ENCODE results near the gene FAM3D.
"Not testable (repeated sequence)": the region's sequence is repeated elsewhere in the genome, so short reads cannot be mapped to it uniquely, and the experiment has no call there.

Gene FAM3D

GRCh38 chr3:58683001-58683458 lies 16.5 kb upstream of the FAM3D start:
- no peak for DNase-seq

- no peak for DNase-seq
These were observed 15.3 kb upstream of the FAM3D start for GRCh38 chr3:58681863-58682262.

GRCh38 chr3:58680879-58681525 lies 14.4 kb upstream of the FAM3D start:
- no peak for DNase-seq

GRCh38 chr3:58679974-58680666 lies 13.5 kb upstream of the FAM3D start:
- DNase-seq = no peak

- no peak for DNase-seq
These were observed 12.9 kb upstream of the FAM3D start for GRCh38 chr3:58679446-58679845.

- DNase-seq = not testable (repeated sequence)
These were observed 11.8 kb upstream of the FAM3D start for GRCh38 chr3:58678177-58678970.

GRCh38 chr3:58672880-58673279 lies 6.3 kb upstream of the FAM3D start:
- no peak for DNase-seq

- DNase-seq = no peak
These were observed 5.9 kb upstream of the FAM3D start for GRCh38 chr3:58672451-58672850.

- DNase-seq = no peak
These were observed 4.0 kb upstream of the FAM3D start for GRCh38 chr3:58670506-58671135.

GRCh38 chr3:58668247-58668646 lies 1.7 kb upstream of the FAM3D start:
- DNase-seq = no peak

- DNase-seq = no peak
These were observed 1.1 kb upstream of the FAM3D start for GRCh38 chr3:58667704-58668103.

- no peak for DNase-seq
These were observed 655 bp upstream of the FAM3D start for GRCh38 chr3:58667229-58667628.

GRCh38 chr3:58665405-58665804 lies 1.2 kb downstream of the FAM3D start:
- DNase-seq = no peak

- no peak for DNase-seq
These were observed 2.0 kb downstream of the FAM3D start for GRCh38 chr3:58664611-58665010.

GRCh38 chr3:58661836-58662420 lies 4.6 kb downstream of the FAM3D start:
- no peak for DNase-seq

- DNase-seq = no peak
These were observed 5.6 kb downstream of the FAM3D start for GRCh38 chr3:58660998-58661397.

GRCh38 chr3:58659051-58659675 lies 7.4 kb downstream of the FAM3D start:
- DNase-seq = no peak

- no peak for DNase-seq
These were observed 8.1 kb downstream of the FAM3D start for GRCh38 chr3:58658508-58658907.

- no peak for DNase-seq
These were observed 8.9 kb downstream of the FAM3D start for GRCh38 chr3:58657571-58658141.

GRCh38 chr3:58657036-58657520 lies 9.5 kb downstream of the FAM3D start:
- no peak for DNase-seq

- DNase-seq = no peak
These were observed 9.9 kb downstream of the FAM3D start for GRCh38 chr3:58656631-58657030.

- DNase-seq = no peak
These were observed 12.1 kb downstream of the FAM3D start for GRCh38 chr3:58654466-58654865.

All from activated naive CD4-positive, alpha-beta T cell treated with Interleukin-2 at 50 U/mL for 16 hours (primary cell).